Measurements from ENCODE around the gene THAP2.
"Not testable (repeated sequence)": the region's sequence is repeated elsewhere in the genome, so short reads cannot be mapped to it uniquely, and the experiment has no call there.

Gene THAP2

DNA sequence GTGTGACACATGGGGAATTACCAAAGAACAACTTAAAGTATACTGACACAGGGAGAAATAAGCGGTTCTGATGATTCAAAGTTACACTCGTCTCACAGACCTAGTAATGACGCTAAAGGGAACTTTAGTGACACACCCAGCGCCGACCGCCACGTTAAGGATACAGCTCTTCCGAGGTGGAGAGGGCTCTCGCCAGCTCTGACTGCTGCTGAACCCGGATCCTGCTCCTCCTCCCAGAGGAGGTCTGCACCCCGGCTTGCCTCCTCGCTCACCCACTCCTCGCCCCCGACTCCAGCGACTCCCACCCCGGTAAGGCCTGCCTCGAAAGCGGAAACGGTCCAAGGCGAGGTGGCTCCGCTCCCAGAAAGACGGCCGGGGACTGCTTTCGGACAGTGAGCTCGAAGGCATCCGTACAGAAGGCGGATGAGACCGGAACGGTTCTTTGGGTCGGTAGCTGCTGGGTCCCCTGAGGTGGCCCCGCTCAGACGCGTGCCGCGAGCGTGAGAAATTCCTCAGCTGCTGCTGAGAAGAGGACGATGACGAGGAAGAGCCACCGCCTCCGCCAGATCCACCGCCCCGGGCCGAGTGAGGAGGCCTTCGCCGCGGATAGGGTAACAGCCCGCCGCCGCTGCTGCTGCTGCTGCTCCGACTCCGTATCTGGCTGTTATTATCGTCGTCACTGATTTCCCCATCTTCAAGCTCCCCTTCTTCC, 1.1 kb upstream of the THAP2 start:
- DNase-seq (ENCODE audit: low spot score) = peak; percentile 63

DNA sequence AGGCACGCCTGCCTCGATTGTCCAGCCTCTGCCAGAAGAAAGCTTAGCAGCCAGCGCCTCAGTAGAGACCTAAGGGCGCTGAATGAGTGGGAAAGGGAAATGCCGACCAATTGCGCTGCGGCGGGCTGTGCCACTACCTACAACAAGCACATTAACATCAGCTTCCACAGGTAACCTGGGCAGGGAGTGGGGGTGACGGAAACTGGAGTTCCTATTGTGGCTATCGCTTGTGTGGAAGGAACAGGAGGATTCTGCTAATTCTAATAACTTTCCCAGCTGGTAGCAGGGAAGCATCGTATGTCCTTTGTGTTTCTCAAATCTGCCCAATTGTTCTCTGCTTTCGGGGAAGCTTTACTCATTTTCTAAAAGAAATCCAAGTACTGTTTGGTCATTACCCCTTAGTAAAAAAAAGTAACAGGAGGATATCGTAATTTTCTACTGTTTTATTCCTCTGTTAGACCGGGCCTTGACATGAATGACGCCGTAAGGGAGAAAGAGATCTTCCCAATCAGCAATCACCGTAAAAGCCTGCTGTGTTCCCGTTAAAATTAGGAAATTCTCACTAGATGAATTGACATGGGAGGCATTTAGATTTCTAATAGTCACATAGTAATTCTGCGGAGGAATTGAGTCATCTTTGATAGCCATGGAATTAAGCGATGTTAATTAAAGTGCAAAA, 449 bp downstream of the THAP2 start:
- peak; percentile 8 for DNase-seq (ENCODE audit: low spot score)

DNA sequence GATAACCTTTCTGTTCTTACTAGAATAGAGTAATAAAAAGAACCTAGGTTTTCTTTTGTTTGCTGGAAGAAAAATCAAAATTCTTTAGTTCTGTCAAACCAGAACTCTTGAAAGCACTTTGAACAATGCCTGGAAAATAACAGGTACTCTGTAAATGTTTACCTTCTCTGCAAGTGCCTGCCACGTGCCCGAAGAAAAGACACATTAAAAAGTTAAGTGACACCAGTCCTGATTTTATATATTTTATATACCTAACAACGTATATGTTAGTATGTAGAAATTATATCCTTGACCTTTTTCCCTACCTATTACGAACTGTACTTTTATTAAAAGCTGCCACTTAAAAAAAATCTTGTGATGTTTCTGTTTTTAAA, 976 bp downstream of the THAP2 start:
- no peak for DNase-seq (ENCODE audit: low spot score)

DNA sequence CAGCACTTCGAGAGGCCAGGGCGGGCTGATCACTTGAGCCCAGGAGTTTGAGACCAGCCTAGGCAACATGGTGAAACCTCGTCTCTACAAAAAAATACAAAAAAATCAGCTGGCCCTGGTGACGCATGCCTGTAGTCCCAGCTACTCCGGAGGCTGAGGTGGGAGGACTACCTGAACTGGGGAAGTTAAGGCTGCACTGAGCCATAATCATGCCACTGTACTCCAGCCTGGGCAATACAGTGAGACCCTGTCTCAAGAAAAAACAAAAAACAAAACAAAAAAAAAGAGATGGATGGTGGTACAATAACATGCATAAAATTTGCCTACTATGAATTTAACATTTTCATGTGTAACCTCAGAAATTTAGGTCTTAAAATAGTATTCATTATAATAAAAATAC, 2.2 kb downstream of the THAP2 start:
- no peak for DNase-seq (ENCODE audit: low spot score)

DNA sequence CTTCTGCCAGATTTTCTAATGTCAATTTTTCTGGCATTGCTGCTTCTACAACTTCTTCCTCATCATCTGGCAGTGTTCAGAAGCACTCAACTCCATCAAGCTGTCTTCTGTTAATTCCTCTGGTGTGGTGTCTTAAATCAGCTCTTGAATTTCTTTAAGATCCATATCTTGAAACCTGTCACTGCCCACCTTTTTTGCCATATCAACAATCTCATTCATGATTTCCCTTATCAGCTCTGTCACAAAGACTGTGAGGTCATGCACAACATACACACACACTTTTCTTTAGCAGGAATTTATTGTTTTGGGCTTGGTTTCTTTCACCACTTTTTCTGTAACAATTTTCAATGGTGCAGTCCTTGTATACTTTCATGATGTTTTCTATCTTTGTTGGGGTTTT, 7.2 kb downstream of the THAP2 start:
- DNase-seq (ENCODE audit: low spot score) = no peak

DNA sequence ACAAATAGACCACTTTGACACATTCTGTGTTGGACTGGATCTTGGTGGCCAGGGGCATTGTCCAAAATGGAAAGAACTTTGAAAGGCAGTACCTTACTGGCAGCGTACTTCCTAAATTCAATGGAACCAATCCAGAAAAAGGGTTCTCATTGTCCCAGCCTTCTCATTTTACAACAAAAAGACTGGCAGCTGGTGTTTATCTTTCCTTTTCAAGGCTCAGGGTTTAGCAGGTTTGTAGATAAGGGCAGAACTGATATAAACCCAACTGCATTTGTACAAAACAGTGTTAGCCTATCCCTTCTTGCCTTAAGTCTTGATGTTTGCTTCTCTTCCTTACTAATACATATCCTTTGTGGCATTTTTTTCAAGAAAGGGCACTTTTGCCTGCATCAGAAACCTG, 7.7 kb downstream of the THAP2 start:
- no peak for DNase-seq (ENCODE audit: low spot score)

DNA sequence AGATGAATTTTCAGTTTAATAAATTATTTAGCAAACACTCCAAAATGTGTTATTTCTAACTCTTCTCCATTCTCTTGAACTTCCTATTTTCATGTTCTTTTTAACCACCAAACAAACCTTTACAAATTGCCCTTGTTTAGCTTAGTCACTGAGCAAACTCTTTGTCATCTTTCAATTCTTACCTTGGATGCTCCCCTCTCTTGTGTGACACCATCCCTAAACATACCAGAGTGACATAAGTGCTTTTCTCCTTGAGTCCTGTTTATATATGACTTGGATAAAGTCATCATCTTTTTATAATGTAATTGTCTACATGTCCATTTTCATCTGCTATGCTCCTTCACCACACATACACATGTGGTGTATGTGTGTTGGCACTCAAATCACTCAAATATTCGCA, 18.4 kb downstream of the THAP2 start:
- DNase-seq (ENCODE audit: low spot score) = no peak

DNA sequence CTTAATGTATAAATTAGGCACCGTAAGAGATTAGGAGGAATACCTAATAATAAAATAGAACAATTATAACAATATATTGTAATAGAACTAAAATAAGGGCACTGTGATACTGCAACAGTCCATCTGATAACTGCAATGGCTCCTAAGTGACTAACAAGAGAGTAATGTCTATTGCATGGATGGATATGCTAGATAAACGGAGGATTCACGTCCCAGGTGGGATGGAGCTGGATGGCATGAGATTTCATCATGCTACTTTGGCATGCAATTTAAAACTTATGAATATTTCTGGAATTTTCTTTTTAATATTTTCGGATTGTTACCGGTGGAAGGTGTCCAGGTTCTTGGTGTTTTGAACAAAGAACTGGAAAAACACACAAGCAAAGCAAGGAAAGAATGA, 19.5 kb downstream of the THAP2 start:
- DNase-seq (ENCODE audit: low spot score) = no peak

DNA sequence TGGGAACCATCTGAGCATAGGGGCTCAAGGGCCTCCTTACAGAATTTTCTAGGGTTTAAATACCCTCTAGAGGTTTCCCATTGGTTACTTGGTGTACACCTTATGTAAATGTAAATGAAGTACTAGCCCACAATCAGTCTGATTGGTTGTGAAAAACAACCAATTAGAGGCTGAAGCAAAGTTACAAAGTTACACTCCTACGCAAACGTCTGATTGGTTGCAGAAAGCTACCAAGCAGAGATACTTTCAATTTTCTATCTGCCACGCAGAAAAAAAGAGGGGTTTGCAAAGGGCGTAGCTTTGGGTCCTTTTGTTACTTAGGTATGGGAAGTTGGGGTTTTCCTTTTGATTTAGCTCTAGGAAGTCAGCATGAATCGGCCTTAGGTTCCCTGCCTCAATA, 20.0 kb downstream of the THAP2 start:
- DNase-seq (ENCODE audit: low spot score) = no peak

DNA sequence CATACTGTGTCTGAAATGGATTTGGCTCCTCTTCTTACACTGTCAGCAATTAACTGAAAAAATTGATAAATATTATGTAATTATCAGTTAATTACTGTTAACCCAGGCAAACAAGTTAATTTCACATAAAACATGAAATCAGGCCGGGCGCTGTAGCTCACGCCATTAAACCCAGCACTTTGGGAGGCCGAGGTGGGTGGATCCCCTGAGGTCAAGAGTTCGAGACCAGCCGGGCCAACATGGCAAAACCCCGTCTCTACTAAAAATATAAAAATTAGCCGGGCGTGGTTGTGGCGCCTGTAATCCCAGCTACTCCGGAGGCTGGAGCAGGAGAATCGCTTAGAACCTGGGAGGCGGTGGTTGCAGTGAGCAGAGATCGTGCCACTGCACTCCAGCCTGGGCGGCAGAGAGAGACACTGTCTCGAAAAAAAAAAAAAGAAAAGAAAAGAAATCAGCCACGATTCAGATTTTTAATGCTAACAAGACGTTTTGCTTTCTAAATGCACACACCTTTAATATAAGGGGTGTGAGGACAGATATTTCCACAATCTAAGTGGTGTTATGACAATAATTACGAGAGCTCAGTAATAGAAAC, 21.3 kb downstream of the THAP2 start:
- DNase-seq (ENCODE audit: low spot score) = no peak

DNA sequence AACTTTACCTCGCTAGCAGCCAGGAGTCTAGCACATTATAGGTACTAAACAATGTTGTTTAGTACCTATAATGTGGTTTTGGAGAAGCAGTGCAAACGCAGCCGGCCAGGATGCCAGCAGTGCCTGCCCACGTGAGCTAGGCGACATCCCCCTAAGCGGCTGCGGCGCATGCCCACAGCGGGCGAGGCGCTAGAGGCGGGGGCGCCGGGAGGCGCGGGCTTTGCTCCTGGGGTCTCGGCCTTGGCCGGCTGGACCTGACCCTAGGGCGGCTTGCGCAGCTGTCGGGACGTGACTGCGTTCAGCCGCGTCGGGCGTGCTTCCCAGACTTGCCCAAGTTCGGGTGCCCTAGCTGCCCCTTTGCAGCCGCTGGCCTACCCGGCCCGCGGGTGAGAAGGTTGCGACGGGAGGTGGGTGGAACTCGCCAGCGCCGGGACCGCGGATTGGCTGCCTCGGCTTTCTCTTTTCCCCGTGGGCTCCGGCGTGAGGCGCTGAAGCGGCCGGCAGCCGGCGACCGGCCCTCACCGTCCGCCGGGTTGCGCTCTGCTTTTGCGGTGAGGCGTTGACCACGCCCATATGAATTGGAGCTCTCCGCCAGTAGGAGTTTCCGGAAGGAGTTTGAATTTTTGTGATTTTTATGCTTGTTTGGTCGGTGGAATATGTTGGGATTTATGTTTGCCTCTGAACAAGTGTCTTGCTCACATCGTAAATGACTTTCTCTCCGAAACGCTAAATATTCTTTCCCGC, 22.0 kb downstream of the THAP2 start, which contains the start of gene TMEM19:
TSS of gene TMEM19 (plus strand) at position 169 of the 744 bp plus-strand sequence. CDS start 599 bp downstream, outside the sequence.
- DNase-seq (ENCODE audit: low spot score) = peak; percentile 96

DNA sequence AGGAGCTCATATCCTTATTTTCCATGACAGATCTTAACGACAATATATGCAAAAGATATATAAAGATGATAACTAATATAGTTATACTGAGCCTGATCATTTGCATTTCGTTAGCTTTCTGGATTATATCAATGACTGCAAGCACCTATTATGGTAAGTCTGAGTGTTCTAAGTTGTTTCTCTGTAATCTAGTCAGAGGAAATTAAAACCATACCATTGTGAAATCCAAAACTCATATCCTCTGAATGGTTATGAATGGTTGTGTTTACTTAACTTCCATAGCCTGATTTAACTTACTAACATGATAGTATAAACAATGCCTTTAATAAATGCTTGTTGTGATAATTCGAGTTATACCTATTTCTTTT, 22.5 kb downstream of the THAP2 start:
- DNase-seq (ENCODE audit: low spot score) = no peak

DNA sequence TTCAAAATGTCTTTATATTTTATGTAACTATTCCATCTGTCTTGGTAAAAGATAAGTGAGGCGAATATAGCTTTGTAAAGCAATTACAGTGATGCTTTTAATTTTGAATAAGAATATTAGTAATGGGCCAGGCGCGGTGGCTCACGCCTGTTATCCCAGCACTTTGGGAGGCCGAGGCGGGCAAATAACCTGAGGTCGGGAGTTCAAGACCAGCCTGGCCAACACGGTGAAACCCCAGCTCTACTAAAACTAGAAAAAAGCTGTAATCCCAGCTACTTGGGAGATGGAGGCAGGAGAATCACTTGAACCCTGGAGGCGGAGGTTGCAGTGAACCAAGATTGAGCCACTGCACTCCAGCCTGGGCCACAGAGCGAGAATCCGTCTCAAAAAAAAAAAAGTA, 23.1 kb downstream of the THAP2 start:
- DNase-seq (ENCODE audit: low spot score) = not testable (repeated sequence)

DNA sequence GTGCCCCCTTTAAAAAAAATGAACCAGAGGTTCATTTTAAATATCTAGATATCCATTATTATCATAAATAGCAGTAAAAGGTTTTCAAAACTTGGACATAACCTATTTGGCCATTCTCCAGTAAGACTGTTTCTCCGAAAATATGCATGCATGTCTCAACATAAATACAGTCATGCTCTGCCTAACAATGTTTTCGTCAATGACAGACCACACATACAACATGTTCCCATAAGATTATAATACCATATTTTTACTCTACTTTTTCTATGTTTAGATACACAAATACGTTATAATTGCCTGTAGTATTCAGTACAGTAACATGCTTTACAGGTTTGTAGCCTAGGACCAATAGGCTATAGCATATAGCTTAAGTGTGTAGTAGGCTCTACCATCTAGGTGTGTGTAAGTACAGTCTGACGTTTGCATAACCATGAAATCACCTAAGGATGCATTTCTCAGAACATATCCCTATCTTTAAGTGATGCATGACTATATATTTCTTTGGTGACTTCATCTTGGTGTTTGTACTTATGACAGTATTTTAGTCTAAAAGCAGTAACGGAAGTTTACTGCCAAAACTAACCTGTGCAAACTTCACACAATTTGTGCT, 25.0 kb downstream of the THAP2 start:
- no peak for DNase-seq (ENCODE audit: low spot score)

DNA sequence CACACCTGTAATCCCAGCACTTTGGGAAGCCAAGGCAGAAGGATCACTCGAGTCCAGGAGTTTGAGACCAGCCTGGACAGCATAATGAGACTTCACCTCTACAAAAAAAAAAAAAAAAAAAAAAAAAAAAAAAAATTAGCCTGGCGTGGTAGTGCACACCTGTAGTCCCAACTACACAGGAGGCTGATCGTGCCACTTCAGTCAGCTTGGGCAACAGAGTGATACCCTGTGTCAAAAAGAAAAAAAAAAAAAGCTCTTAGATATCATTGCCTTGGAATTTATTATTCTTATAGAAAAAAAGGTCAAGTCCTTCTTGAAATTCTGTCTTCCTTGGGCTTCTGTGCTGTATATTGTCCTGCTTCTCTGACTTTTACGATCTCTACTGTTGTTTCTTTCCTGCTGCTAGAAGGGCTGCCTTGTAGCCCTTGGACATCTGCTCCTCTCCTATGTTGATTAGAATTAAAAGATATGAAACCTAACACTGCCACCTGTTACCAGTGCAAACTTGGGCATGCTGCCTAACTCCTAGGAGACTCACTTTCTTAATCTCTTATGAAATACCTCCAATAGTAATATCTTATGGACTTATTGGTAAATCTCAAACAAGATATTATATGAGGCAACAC, 27.5 kb downstream of the THAP2 start:
- no peak for DNase-seq (ENCODE audit: low spot score)

DNA sequence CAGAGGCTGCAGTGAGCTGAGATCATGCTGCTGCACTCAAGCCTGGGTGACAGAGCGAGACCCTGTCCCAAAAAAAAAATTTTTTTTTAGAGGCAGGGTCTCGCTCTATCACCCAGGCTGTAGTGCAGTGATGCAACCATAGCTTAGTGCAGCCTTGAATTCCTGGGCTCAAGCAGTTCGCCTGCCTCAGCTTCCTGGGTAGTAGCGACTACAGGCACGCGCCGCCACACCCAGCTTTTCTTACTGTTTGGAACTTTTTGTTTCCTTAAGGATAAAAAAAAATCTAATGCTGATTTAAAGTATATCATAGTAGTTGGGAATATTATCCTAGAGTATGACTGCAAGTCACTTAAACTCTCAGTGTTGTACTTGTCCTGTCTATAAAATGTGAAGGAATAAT, 29.0 kb downstream of the THAP2 start:
- no peak for DNase-seq (ENCODE audit: low spot score)

DNA sequence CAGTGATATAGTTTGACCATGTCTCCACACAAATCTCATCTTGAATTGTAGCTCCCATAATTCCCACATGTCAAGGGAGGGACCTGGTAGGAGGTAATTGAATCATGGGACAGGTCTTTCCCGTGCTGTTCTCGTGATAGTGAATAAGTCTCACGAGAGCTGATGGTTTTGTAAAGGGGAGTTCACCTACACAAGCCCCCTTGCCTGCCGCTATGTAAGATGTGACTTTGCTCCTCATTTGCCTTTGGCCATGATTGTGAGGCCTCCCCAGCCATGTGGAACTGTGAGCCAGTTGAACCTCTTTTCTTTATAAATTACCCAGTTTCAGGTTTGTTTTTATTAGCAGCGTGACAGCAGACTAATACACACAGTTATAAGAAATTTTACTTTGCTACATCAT, 29.6 kb downstream of the THAP2 start:
- not testable (repeated sequence) for DNase-seq (ENCODE audit: low spot score)

DNA sequence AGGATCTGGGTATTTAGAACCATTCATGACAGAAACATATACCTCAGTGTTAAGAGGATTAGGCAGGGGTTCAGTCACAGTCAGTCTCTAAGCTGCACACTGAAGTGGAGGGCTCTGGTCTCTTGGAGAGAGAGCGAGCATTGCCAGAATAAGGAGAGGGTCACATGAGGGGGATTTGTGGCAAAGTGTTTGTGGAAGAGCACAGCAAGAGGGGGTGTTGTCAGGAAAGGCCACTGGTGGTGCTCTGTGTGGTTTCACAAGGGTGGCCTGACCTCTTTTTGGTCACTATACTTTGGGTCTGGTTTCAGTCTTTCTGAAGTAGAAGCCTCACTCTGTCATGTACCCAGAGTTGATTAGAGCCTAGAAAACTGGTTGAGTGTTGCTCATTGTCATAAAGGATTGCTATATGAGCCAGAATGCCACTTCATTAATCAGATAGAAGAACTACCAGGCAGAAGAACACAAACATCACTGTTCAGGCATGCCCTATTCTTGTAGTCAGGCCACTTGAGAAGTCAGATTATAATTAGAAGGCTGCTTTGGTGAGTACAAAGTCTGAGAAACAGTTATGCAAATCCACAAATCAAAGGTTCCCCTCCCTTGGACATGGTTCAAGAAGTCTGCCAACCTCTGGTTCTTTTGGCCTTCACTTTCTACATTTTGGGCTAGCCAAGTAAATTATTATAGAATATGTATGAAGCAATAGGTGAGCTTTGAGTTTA, 30.2 kb downstream of the THAP2 start:
- no peak for DNase-seq (ENCODE audit: low spot score)

DNA sequence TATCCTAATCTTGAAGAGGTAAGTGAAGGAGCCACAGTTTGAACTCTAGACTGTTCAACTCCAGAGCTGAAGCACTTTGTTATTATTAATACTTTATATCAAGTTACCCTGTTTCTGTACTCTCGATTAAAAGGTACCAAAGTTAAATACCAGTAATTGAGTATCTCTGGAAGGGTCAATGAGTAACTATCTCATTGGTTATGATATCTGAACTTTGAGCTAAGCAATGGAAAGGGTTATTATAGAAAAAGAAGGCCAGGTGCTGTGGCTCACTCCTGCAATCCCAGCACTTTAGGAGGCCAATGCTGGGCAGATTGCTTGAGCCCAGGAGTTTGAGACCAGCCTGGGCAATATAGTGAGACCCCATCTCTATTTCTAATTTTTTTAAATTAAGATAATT, 31.7 kb downstream of the THAP2 start:
- DNase-seq (ENCODE audit: low spot score) = no peak

DNA sequence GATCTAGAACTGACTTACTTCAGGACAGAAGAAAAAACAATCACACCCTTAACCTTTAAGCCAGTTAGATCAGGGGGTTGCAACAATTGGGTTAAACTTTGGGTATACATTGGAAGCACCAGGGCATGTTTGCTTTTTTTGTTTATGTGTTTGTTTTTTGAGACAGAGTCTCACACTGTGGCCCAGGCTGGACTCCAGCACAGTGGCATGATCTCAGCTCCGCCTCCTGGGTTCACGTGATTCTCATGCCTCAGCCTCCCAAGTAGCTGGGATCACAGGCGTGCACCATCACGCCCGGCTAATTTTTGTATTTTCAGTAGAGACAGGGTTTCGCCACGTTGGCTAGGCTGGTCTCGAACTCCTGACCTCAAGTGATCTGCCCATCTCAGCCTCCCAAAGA, 38.1 kb downstream of the THAP2 start:
- not testable (repeated sequence) for DNase-seq (ENCODE audit: low spot score)

DNA sequence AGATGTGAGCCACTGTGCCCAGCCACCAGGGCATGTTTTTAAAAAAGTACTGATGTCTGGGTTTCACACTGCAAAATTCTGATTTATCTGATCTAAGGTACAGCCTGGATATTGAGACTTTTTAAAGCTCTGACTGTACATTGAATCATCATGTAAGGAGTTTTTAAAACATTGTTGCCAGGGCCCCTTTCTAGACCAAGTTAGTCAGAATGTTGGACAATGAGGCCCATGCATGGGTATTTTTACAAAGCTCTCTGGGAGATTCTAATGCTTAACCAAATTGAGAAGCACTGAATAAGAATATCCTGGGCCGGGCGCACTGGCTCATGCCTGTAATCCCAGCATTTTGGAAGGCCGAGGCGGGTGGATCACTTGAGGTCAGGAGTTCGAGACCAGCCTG, 38.5 kb downstream of the THAP2 start:
- DNase-seq (ENCODE audit: low spot score) = no peak
